Spinal cord (tissue), 10 donors: ENCODE data around the gene CCDC102A. TPM values are rescaled to one million over a fixed set of nuclear protein-coding genes. Genes with fewer than 3 reads are reported as not detected.
"Not testable (repeated sequence)": the region's sequence is repeated elsewhere in the genome, so short reads cannot be mapped to it uniquely, and the experiment has no call there.

Experiments used
- DNase-seq, 6 donors: peaks; one replicate each; pipeline versions ENCODE4 v3.0.0 to v3.0.0-alpha.2; 2013 to 2015; ENCODE audit warnings: low spot score in 6 of 6, low read depth in 4 of 6
- H3K27ac ChIP-seq: one replicate; pipeline ENCODE4 v1.5.1; 2013; ENCODE audit warnings: low read depth, low read length, control low read depth
- H3K27me3 ChIP-seq: one replicate; pipeline ENCODE4 v1.6.1; 2013; ENCODE audit warnings: low read length; ENCODE audit not compliant: control insufficient read depth, insufficient read depth
- H3K36me3 ChIP-seq: one replicate; pipeline ENCODE4 v1.6.1; 2013; ENCODE audit warnings: low read length; ENCODE audit not compliant: control insufficient read depth, insufficient read depth
- H3K4me1 ChIP-seq: one replicate; pipeline ENCODE4 v1.6.1; 2013; ENCODE audit warnings: low read length; ENCODE audit not compliant: control insufficient read depth, insufficient read depth
- H3K4me3 ChIP-seq: one replicate; pipeline ENCODE4 v1.5.1; 2013; ENCODE audit warnings: low read depth, low read length, control low read depth
- H3K9me3 ChIP-seq: one replicate; pipeline ENCODE4 v1.6.1; 2013; ENCODE audit warnings: low read length; ENCODE audit not compliant: control insufficient read depth, insufficient read depth
- WGBS: methylation state at CpG from one replicate; pipeline ENCODE4 v1.1.5; 2013; ENCODE audit warnings: missing lambda C conversion rate; ENCODE audit not compliant: insufficient coverage; 5-methylcytosine and 5-hydroxymethylcytosine counted together
- polyA plus RNA-seq, 2 donors: library from polyadenylated mRNA; unstranded; fragments of 120-200 nt; gene quantifications; one replicate each; pipeline ENCODE4 v1.2.1, GENCODE V29; 2013; ENCODE audit not compliant: insufficient read length in 2 of 2
- total RNA-seq, 2 donors: library from RNA; depleted of rRNA in 1 of 2; stranded (reverse); fragments of 120-200 nt in 1 of 2; fragments of >200 nt in 1 of 2; gene quantifications; one replicate each; pipeline versions ENCODE4 v1.2.3 to v1.2.4, GENCODE V29; 2013 to 2014
- donor health status: healthy.

Gene CCDC102A
- total and polyA plus RNA-seq, 4 donors, result 4.4 to 17.7 (median 6.9) TPM

GRCh38 chr16:57505169-57505568, 31.2 kb downstream of the CCDC102A start:
- H3K27ac ChIP-seq, result no peak overlapping the region
- H3K27me3 ChIP-seq, result peaks cover 4% of the 10 kb centered on the region
- H3K9me3 ChIP-seq, result no peaks in the 10 kb centered on the region
- H3K4me1 ChIP-seq, result peaks cover 32% of the 10 kb centered on the region
- no peak overlapping the region for H3K4me3 ChIP-seq
- H3K36me3 ChIP-seq, result no peaks in the 10 kb centered on the region
- 78% methylated on average over 4 of the region's 6 CpGs for WGBS
- DNase-seq, result no peak

GRCh38 chr16:57504491-57504890, 31.9 kb downstream of the CCDC102A start:
- Histone ChIP-seq H3K4me3 (no peak overlapping the region), H3K36me3 (no peaks in the 10 kb centered on the region), H3K27me3 (peaks cover 4% of the 10 kb centered on the region), H3K27ac (no peak overlapping the region), H3K4me1 (peaks cover 30% of the 10 kb centered on the region), H3K9me3 (no peaks in the 10 kb centered on the region)
- DNase-seq, result no peak
- WGBS, result 76% methylated on average over 4 of the region's 5 CpGs

- Histone ChIP-seq H3K4me3 (no peak overlapping the region), H3K27me3 (peaks cover 4% of the 10 kb centered on the region)
- DNase-seq, result no peak
Observed at GRCh38 chr16:57504001-57504400, 32.4 kb downstream of the CCDC102A start.

GRCh38 chr16:57503366-57503765, 33.0 kb downstream of the CCDC102A start:
- Histone ChIP-seq H3K27me3 (peaks cover 4% of the 10 kb centered on the region), H3K36me3 (no peaks in the 10 kb centered on the region), H3K9me3 (no peaks in the 10 kb centered on the region), H3K4me3 (no peak overlapping the region), H3K27ac (no peak overlapping the region), H3K4me1 (peaks cover 25% of the 10 kb centered on the region)
- DNase-seq, result no peak
- 46% methylated on average over 15 of the region's 15 CpGs for WGBS

More at GRCh38 chr16:57504001-57504400, 32.4 kb downstream of the CCDC102A start:
- no peak overlapping the region for H3K27ac ChIP-seq
- H3K4me1 ChIP-seq, result peaks cover 27% of the 10 kb centered on the region
- H3K9me3 ChIP-seq, result no peaks in the 10 kb centered on the region
- H3K36me3 ChIP-seq, result no peaks in the 10 kb centered on the region
- WGBS, result 66% methylated on average over 3 of the region's 6 CpGs

- H3K9me3 ChIP-seq, result no peaks in the 10 kb centered on the region
- H3K27ac ChIP-seq, result no peak overlapping the region
- WGBS, result 67% methylated on average over 7 of the region's 12 CpGs
- H3K36me3 ChIP-seq, result no peaks in the 10 kb centered on the region
- no peak overlapping the region for H3K4me3 ChIP-seq
- H3K27me3 ChIP-seq, result peaks cover 4% of the 10 kb centered on the region
- H3K4me1 ChIP-seq, result peaks cover 14% of the 10 kb centered on the region
- no peak for DNase-seq
Observed at GRCh38 chr16:57502048-57502775, 34.2 kb downstream of the CCDC102A start.

GRCh38 chr16:57501492-57501891, 34.9 kb downstream of the CCDC102A start:
- Histone ChIP-seq H3K27ac (no peak overlapping the region), H3K27me3 (peaks cover 4% of the 10 kb centered on the region), H3K4me3 (no peak overlapping the region), H3K4me1 (peaks cover 15% of the 10 kb centered on the region), H3K9me3 (no peaks in the 10 kb centered on the region), H3K36me3 (no peaks in the 10 kb centered on the region)
- no peak for DNase-seq
- WGBS, result 81% methylated on average over 7 of the region's 7 CpGs

- H3K9me3 ChIP-seq, result no peaks in the 10 kb centered on the region
- 59% methylated on average over 6 of the region's 9 CpGs for WGBS
Observed at GRCh38 chr16:57500578-57501111, 35.7 kb downstream of the CCDC102A start.

GRCh38 chr16:57499941-57500340, 36.4 kb downstream of the CCDC102A start:
- H3K4me1 ChIP-seq, result peaks cover 15% of the 10 kb centered on the region
- H3K9me3 ChIP-seq, H3K27ac ChIP-seq, H3K36me3 ChIP-seq, H3K27me3 ChIP-seq, DNase-seq, H3K4me3 ChIP-seq: not testable (repeated sequence)
- 92% methylated on average over 10 of the region's 11 CpGs for WGBS

More at GRCh38 chr16:57500578-57501111, 35.7 kb downstream of the CCDC102A start:
- Histone ChIP-seq H3K27me3 (peaks cover 4% of the 10 kb centered on the region), H3K27ac (no peak overlapping the region), H3K4me1 (peaks cover 15% of the 10 kb centered on the region), H3K36me3 (no peaks in the 10 kb centered on the region), H3K4me3 (no peak overlapping the region)
- no peak for DNase-seq

GRCh38 chr16:57498031-57498430, 38.3 kb downstream of the CCDC102A start:
- WGBS, result 100% methylated on average over 2 of the region's 4 CpGs
- no peak overlapping the region for H3K27ac ChIP-seq
- no peaks in the 10 kb centered on the region for H3K9me3 ChIP-seq

GRCh38 chr16:57497121-57497520, 39.2 kb downstream of the CCDC102A start:
- WGBS, result 45% methylated on average over 9 of the region's 13 CpGs
- H3K27ac ChIP-seq, result no peak overlapping the region
- H3K27me3 ChIP-seq, result peaks cover 4% of the 10 kb centered on the region
- no peak for DNase-seq
- H3K4me1 ChIP-seq, result peaks cover 4% of the 10 kb centered on the region
- H3K4me3 ChIP-seq, result no peak overlapping the region
- H3K9me3 ChIP-seq, result no peaks in the 10 kb centered on the region
- no peaks in the 10 kb centered on the region for H3K36me3 ChIP-seq

More at GRCh38 chr16:57498031-57498430, 38.3 kb downstream of the CCDC102A start:
- no peak for DNase-seq
- no peaks in the 10 kb centered on the region for H3K36me3 ChIP-seq
- H3K27me3 ChIP-seq, result peaks cover 4% of the 10 kb centered on the region
- no peak overlapping the region for H3K4me3 ChIP-seq
- peaks cover 4% of the 10 kb centered on the region for H3K4me1 ChIP-seq
